ENCODE measurements around the gene NXPH3. TPM values are rescaled to one million over a fixed set of nuclear protein-coding genes. Genes with fewer than 3 reads are reported as not detected.

NXPH3 gene
- total and polyA plus RNA-seq, 2 of the 13 experiments (the other 11 are each of a cell fraction or from before 2014, with no cell fraction given) = 0.04 to 0.58 TPM

DNA sequence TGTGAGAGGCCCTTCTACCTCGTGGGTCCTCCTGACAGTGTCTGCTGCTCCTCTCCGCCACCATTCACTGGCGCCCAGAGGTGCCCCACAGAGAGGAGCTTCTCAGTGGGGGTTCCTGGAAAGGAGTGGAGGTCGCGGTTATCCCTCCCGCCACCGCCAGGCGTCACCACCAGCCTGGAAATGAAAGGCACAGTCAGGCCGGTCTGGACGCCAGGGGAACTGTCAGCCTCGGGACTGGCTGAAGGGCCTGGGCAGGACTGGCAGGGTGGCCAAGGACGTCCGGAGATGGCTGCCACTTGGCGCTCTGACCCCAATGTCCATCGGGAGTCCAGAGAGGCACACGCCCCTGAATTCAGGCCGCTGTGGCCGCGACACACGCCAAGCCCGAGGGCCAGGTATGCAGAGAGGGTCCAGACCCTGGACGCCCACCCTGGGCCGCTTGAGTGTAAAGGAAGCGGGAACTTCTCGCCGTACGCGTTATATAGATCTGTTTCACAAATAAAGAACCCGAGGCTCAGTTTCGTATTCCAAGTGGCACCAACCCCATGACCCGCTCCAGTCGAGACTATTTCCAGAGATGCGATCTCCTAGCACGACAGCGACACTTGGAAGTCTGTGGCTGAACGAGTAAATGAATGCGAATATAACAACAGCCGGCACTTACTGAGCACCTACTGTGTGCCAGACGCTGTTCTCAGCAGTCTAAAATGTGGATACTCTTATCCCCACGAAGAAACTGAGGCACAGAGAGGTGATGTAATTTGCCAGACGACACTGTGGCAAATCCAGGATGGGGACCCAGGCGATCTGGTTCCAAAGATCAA, 7.6 kb upstream of the NXPH3 start (continued):
- TF ChIP-seq, protein P1, sequence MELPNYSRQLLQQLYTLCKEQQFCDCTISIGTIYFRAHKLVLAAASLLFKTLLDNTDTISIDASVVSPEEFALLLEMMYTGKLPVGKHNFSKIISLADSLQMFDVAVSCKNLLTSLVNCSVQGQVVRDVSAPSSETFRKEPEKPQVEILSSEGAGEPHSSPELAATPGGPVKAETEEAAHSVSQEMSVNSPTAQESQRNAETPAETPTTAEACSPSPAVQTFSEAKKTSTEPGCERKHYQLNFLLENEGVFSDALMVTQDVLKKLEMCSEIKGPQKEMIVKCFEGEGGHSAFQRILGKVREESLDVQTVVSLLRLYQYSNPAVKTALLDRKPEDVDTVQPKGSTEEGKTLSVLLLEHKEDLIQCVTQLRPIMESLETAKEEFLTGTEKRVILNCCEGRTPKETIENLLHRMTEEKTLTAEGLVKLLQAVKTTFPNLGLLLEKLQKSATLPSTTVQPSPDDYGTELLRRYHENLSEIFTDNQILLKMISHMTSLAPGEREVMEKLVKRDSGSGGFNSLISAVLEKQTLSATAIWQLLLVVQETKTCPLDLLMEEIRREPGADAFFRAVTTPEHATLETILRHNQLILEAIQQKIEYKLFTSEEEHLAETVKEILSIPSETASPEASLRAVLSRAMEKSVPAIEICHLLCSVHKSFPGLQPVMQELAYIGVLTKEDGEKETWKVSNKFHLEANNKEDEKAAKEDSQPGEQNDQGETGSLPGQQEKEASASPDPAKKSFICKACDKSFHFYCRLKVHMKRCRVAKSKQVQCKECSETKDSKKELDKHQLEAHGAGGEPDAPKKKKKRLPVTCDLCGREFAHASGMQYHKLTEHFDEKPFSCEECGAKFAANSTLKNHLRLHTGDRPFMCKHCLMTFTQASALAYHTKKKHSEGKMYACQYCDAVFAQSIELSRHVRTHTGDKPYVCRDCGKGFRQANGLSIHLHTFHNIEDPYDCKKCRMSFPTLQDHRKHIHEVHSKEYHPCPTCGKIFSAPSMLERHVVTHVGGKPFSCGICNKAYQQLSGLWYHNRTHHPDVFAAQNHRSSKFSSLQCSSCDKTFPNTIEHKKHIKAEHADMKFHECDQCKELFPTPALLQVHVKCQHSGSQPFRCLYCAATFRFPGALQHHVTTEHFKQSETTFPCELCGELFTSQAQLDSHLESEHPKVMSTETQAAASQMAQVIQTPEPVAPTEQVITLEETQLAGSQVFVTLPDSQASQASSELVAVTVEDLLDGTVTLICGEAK (IDR thresholded peaks at IDR 0.05) = no peak
- TF ChIP-seq, protein P1 (CRISPR knock-in tag; IDR thresholded peaks at IDR 0.05) = peak; percentile 67
- TF ChIP-seq, protein P2, sequence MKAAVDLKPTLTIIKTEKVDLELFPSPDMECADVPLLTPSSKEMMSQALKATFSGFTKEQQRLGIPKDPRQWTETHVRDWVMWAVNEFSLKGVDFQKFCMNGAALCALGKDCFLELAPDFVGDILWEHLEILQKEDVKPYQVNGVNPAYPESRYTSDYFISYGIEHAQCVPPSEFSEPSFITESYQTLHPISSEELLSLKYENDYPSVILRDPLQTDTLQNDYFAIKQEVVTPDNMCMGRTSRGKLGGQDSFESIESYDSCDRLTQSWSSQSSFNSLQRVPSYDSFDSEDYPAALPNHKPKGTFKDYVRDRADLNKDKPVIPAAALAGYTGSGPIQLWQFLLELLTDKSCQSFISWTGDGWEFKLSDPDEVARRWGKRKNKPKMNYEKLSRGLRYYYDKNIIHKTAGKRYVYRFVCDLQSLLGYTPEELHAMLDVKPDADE (CRISPR knock-in tag; IDR thresholded peaks at IDR 0.05) = no peak
- TF ChIP-seq SKI (IDR thresholded peaks at IDR 0.05; ENCODE audit: partially characterized antibody) (peak; percentile 66), NFE2 (CRISPR knock-in tag; IDR thresholded peaks at IDR 0.05) (no peak), ELF3 (CRISPR knock-in tag; IDR thresholded peaks at IDR 0.05) (peak; percentile 77), ZFP36L1 (CRISPR knock-in tag; IDR thresholded peaks at IDR 0.05) (no peak), TBP (CRISPR knock-in tag; IDR thresholded peaks at IDR 0.05) (no peak), ZBTB7B (CRISPR knock-in tag; IDR thresholded peaks at IDR 0.05) (peak; percentile 93), JDP2 (CRISPR knock-in tag; IDR thresholded peaks at IDR 0.05; ENCODE audit: borderline replicate concordance) (no peak), ZNF616 (CRISPR knock-in tag; IDR thresholded peaks at IDR 0.05; ENCODE audit: low read depth) (no peak), U2AF1 (optimal IDR thresholded peaks at IDR 0.05; ENCODE audit: low read depth, low read length) (no peak), RCOR2 (CRISPR knock-in tag; IDR thresholded peaks at IDR 0.05) (no peak), ARNT2 (CRISPR knock-in tag; IDR thresholded peaks at IDR 0.05; ENCODE audit: low read depth) (peak; percentile 19; the same call in 1 of the 2 replicates), SPEN (CRISPR knock-in tag; IDR thresholded peaks at IDR 0.05; ENCODE audit: low read depth) (peak; percentile 35; the same call in 1 of the 2 replicates), CC2D1A (CRISPR knock-in tag; IDR thresholded peaks at IDR 0.05) (no peak), ZNF761 (CRISPR knock-in tag; conservative IDR thresholded peaks at IDR 0.05) (no peak), FLYWCH1 (CRISPR knock-in tag; IDR thresholded peaks at IDR 0.05) (no peak), ZBTB21 (CRISPR knock-in tag; IDR thresholded peaks at IDR 0.05) (no peak)
- TF ChIP-seq, protein P3, sequence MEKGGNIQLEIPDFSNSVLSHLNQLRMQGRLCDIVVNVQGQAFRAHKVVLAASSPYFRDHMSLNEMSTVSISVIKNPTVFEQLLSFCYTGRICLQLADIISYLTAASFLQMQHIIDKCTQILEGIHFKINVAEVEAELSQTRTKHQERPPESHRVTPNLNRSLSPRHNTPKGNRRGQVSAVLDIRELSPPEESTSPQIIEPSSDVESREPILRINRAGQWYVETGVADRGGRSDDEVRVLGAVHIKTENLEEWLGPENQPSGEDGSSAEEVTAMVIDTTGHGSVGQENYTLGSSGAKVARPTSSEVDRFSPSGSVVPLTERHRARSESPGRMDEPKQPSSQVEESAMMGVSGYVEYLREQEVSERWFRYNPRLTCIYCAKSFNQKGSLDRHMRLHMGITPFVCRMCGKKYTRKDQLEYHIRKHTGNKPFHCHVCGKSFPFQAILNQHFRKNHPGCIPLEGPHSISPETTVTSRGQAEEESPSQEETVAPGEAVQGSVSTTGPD (CRISPR knock-in tag; IDR thresholded peaks at IDR 0.05) = no peak

All from HepG2 (cell line).